Progenitor cell of endocrine pancreas (in vitro differentiated cells): ENCODE data around the gene KCNK7. TPM values are rescaled to one million over a fixed set of nuclear protein-coding genes. Genes with fewer than 3 reads are reported as not detected.

Experiments used
- DNase-seq: peaks from one replicate; pipeline ENCODE4 v3.0.0; 2021; ENCODE audit warnings: low spot score; ENCODE audit not compliant: unreplicated experiment
- H3K27ac Mint-ChIP-seq: 2 replicates; pipeline ENCODE4 v1.8.0; 2021; ENCODE audit warnings: mild to moderate bottlenecking, moderate library complexity, mixed read lengths
- H3K27me3 Mint-ChIP-seq: 2 replicates; pipeline ENCODE4 v1.8.0; 2021; ENCODE audit warnings: mixed read lengths
- H3K36me3 Mint-ChIP-seq: 2 replicates; pipeline ENCODE4 v1.8.0; 2022; ENCODE audit warnings: mixed read lengths; ENCODE audit not compliant: insufficient read depth
- H3K4me1 Mint-ChIP-seq: 2 replicates; pipeline ENCODE4 v1.8.0; 2021; ENCODE audit warnings: low read depth, mixed read lengths
- H3K4me3 Mint-ChIP-seq: 2 replicates; pipeline ENCODE4 v1.8.0; 2021; ENCODE audit warnings: low read depth, mild to moderate bottlenecking, moderate library complexity, mixed read lengths
- H3K9me3 Mint-ChIP-seq: 2 replicates; pipeline ENCODE4 v1.8.0; 2021; ENCODE audit warnings: low read depth, mixed read lengths
- total RNA-seq: library from RNA; stranded (reverse); gene quantifications from 2 replicates; pipeline ENCODE4 v1.2.1, GENCODE V29; 2021
- TF ChIP-seq, protein P1 (sequence below): fragments of 200-600 bp; sonication (generic); IDR thresholded peaks from one replicate; pipeline ENCODE4 v1.5.0; 2021; ENCODE audit warnings: antibody characterized with exemption, mild to moderate bottlenecking; ENCODE audit not compliant: unreplicated experiment

KCNK7 gene
- total RNA-seq, 1 donor from 2014 or later, result 1.7 TPM

DNA sequence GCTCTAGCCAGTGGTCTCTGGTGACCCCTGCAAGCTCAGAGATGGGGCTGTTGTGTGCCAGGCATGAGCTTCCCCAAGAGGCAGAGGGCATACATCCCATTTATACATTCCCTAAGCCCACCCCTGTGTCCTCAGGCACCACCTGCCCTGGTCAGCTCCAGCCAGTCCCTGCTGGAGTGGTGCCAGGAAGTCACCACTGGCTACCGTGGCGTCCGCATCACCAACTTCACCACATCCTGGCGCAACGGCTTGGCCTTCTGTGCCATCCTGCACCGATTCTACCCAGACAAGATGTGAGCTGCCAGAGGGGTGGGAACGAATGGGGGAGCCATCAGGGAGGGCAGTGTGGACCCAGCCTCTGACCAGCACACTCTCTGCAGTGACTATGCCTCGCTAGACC lies 11.5 kb downstream of the KCNK7 start:
- DNase-seq, result no peak
- Mint-ChIP-seq H3K27me3 (peaks cover 51% of the 10 kb centered on the region), H3K36me3 (no peaks in the 10 kb centered on the region)

DNA sequence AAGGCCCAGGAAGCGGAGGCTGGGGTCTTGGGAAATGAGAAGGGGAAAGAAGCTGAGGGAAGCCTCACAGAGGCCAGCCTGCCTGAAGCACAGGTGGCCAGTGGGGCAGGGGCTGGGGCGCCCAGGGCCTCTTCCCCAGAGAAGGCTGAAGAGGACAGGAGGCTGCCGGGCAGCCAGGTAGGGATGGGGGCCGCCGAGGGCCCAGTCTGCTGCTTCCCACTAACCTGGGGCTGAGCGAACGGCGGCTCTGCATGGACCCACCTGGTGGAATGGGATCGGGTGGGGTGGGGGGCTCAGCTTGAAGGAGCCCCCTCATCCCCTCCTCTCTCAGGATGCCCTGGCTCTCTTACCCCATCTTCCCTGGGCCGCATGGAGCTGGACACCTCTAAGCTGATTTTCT lies 12.0 kb downstream of the KCNK7 start:
- Mint-ChIP-seq H3K4me1 (no peaks in the 10 kb centered on the region), H3K36me3 (no peaks in the 10 kb centered on the region), H3K4me3 (no peak overlapping the region), H3K27ac (no peak overlapping the region), H3K9me3 (no peaks in the 10 kb centered on the region), H3K27me3 (peaks cover 48% of the 10 kb centered on the region)
- no peak for DNase-seq
- TF ChIP-seq, protein P1, sequence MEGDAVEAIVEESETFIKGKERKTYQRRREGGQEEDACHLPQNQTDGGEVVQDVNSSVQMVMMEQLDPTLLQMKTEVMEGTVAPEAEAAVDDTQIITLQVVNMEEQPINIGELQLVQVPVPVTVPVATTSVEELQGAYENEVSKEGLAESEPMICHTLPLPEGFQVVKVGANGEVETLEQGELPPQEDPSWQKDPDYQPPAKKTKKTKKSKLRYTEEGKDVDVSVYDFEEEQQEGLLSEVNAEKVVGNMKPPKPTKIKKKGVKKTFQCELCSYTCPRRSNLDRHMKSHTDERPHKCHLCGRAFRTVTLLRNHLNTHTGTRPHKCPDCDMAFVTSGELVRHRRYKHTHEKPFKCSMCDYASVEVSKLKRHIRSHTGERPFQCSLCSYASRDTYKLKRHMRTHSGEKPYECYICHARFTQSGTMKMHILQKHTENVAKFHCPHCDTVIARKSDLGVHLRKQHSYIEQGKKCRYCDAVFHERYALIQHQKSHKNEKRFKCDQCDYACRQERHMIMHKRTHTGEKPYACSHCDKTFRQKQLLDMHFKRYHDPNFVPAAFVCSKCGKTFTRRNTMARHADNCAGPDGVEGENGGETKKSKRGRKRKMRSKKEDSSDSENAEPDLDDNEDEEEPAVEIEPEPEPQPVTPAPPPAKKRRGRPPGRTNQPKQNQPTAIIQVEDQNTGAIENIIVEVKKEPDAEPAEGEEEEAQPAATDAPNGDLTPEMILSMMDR, result no peak

More for the DNA sequence above, 11.5 kb downstream of the KCNK7 start:
- Mint-ChIP-seq H3K4me1 (no peaks in the 10 kb centered on the region), H3K4me3 (no peak overlapping the region), H3K27ac (no peak overlapping the region), H3K9me3 (no peaks in the 10 kb centered on the region)
- TF ChIP-seq, protein P1, result no peak

DNA sequence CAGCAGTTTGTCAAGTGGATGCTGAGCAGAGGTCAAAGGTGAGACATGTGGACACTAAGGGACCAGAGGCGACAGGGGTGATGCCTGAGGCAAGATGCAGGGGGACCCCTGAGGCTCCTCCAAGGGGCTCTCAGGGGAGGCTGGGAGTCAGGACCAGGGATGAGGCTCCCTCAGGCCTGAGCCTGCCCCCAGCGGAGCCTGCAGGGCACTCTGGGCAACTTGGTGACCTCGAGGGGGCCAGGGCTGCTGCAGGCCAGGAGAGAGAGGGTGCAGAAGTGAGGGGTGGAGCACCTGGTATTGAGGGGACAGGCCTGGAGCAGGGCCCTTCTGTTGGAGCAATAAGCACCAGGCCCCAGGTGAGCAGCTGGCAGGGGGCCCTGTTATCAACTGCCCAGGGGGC lies 13.7 kb downstream of the KCNK7 start:
- Mint-ChIP-seq H3K4me1 (no peaks in the 10 kb centered on the region), H3K4me3 (no peak overlapping the region), H3K9me3 (no peaks in the 10 kb centered on the region), H3K36me3 (peaks cover 2% of the 10 kb centered on the region), H3K27ac (no peak overlapping the region), H3K27me3 (peaks cover 51% of the 10 kb centered on the region)
- TF ChIP-seq, protein P1, result no peak
- no peak for DNase-seq

DNA sequence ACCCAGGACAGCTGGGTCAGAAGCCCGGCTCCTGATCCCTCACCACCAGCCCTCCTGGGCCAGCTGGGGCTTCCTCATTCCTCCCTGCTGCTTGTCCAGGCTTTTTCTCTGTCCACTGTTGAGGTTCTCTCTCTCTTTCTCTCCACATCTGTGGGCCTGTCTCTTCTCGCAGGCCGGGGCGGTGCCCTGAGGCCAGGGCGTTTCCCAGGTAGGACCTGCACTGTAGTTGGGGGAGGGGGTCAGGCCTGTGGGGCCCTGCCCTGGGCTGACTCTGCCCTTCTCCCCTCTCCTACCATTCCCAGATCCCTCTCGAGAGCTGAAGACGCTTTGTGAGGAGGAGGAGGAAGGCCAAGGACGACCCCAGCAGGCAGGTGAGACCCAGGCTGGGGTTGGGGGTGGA lies 14.8 kb downstream of the KCNK7 start:
- no peak for DNase-seq
- H3K36me3 Mint-ChIP-seq, result peaks cover 2% of the 10 kb centered on the region
- H3K4me3 Mint-ChIP-seq, result no peak overlapping the region
- H3K9me3 Mint-ChIP-seq, result no peaks in the 10 kb centered on the region
- H3K27ac Mint-ChIP-seq, result no peak overlapping the region
- TF ChIP-seq, protein P1, result no peak
- no peaks in the 10 kb centered on the region for H3K4me1 Mint-ChIP-seq
- H3K27me3 Mint-ChIP-seq, result peaks cover 48% of the 10 kb centered on the region

DNA sequence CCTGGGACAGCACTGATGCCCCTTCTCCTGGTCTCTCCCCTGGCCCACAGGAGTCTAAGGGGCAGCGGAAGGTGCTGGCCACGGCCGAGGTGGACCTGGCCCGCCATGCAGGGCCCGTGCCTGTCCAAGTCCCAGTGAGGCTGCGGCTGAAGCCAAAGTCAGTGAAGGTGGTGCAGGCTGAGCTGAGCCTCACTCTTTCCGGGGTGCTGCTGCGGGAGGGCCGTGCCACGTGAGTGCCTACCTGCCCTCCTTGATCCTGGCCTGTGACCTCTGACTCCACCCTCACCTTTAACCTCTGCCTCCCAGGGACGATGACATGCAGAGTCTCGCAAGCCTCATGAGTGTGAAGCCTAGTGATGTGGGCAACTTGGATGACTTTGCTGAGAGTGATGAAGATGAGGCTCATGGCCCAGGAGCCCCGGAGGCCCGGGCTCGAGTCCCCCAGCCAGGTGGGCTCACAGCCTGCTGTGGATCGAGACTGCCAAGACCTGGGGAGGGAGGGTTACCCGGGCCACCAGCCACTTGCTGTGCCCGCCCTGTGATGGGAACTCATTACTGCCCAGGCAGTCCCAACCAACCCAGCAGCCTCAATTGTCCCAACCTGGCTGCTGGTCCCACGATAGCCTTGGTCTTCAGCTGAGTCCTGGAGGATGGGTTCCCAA lies 15.4 kb downstream of the KCNK7 start:
- DNase-seq, result no peak
- Mint-ChIP-seq H3K4me3 (no peak overlapping the region), H3K36me3 (peaks cover 2% of the 10 kb centered on the region)

More for the DNA sequence above, 15.4 kb downstream of the KCNK7 start:
- Mint-ChIP-seq H3K27ac (no peak overlapping the region), H3K9me3 (no peaks in the 10 kb centered on the region), H3K4me1 (peaks cover 3% of the 10 kb centered on the region), H3K27me3 (peaks cover 50% of the 10 kb centered on the region)
- TF ChIP-seq, protein P1, result no peak
